GM18520 (cell line): ENCODE results near the gene DOCK11.
"Not testable (repeated sequence)": the region's sequence is repeated elsewhere in the genome, so short reads cannot be mapped to it uniquely, and the experiment has no call there.

Experiments
- ATAC-seq: cut with Tn5 transposase; IDR thresholded peaks from one replicate; pipeline ENCODE4 v1.9.1; 2021; ENCODE audit not compliant: unreplicated experiment

The DOCK11 gene

GRCh38 chrX:118495061-118495921, at the start of gene DOCK11:
Gene DOCK11, plus strand, starts transcription at chrX:118495815. Its CDS starts 157 bp downstream, at chrX:118495972.
- peak; percentile 53 for ATAC-seq

DNA sequence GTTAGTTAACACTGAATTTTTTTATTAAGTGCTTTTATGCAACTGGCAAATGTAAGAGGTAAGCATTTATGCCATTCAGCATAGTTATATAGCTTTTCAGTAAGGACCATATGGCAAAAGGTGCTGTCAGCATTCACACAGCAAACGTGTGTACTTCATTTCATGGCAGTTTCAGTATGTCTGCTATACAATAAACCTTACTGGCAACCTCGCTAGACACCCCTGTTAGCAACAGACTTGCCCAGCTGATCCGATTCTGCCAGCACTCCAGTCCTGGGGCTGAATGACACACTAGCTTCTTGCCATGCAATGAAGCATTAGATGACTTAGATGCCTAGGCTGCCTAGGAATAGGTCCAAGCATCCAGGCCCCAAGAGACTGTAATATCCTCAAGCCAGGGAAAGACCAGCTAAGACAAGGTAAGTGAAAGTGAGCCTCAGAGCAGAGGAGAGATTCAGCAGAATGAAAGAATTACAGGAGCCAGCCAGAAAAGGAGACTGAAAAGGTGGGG, 47.3 kb upstream of the DOCK11 start:
- no peak for ATAC-seq

DNA sequence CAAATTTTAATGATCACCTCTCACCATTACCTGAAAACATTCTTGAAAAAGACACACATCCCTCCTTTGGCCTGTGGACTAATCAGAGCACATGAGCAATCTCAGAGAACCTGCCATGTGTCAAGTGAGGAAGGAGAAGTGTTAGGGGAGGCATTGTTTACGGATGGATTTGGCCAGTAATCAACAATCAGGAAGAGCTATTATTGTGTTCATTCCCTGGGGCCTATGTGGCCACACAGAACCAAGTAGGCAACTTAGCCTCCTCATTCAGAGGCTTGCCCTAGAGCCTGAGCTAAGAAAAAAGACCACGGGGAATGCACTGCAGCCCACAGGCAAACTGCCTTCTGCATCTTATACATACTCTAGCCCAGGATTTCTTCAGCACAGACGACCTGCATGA, 40.6 kb upstream of the DOCK11 start:
- ATAC-seq: no peak

GRCh38 chrX:118459494-118459893, 36.1 kb upstream of the DOCK11 start:
- no peak for ATAC-seq

- no peak for ATAC-seq
Observed at GRCh38 chrX:118464501-118464900, 31.1 kb upstream of the DOCK11 start.

GRCh38 chrX:118468122-118468521, 27.5 kb upstream of the DOCK11 start:
- no peak for ATAC-seq

DNA sequence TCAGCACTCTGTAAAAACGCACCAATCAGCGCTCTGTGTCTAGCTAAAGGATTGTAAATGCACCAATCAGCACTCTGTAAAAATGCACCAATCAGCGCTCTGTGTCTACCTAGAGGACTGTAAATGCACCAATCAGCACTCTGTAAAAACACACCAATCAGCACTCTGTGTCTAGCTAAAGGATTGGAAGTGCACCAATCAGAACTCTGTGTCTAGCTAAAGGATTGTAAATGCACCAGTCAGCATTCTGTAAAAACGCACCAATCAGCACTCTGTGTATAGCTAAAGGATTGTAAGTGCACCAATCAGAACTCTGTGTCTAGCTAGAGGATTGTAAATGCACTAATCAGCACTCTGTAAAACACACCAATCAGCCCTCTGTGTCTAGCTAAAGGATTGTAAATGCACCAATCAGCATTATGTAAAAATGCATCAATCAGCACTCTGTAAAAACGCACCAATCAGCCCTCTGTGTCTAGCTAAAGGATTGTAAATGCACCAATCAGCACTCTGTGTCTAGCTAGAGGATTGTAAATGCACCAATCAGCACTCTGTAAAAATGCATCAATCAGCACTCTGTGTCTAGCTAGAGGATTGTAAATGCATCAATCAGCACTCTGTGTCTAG, 24.8 kb upstream of the DOCK11 start:
- ATAC-seq: not testable (repeated sequence)

- ATAC-seq: no peak
Observed at GRCh38 chrX:118474586-118474985, 21.0 kb upstream of the DOCK11 start.

GRCh38 chrX:118475903-118476302, 19.7 kb upstream of the DOCK11 start:
- ATAC-seq: no peak

DNA sequence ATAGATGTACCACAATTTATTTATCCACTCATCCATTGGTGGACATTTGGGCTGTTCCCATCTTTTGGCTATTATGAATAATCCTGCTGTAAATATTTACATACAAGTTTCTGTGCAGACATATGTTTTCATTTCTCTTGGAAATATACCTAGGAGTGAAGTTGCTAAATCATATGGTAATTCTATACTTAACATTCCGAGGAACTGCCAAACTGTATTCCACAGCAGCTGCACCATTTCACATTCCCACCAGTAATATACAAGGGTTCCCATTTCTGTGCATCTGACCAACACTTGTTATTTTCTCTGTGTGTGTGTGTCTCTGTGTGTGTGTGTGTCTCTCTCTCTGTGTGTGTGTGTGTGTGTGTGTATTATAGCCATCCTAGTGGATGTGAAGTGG, 15.4 kb upstream of the DOCK11 start:
- ATAC-seq: no peak

DNA sequence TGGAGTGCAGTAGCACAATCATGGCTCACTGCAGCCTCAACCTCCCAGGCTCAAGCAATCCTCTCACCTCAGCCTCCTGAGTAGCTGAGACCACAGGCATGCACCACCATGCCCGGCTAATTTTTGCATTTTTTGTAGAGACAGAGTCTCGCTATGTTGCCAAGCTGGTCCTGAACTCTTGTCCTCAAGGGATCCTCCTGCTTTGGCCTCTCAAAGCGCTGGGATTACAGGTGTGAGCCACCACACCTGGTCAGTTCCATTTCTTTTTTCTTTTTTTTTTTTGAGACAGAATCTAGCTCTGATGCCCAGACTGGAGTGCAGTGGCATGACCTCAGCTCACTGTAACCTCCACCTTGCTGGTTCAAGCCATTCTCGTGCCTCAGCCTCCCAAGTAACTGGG, 13.2 kb upstream of the DOCK11 start:
- ATAC-seq: not testable (repeated sequence)

GRCh38 chrX:118484216-118484903, 11.3 kb upstream of the DOCK11 start:
- no peak for ATAC-seq

- ATAC-seq: not testable (repeated sequence)
Observed at GRCh38 chrX:118486693-118487092, 8.9 kb upstream of the DOCK11 start.

- no peak for ATAC-seq
Observed at GRCh38 chrX:118493016-118493415, 2.6 kb upstream of the DOCK11 start.

GRCh38 chrX:118493653-118494297, 1.8 kb upstream of the DOCK11 start:
- ATAC-seq: no peak

DNA sequence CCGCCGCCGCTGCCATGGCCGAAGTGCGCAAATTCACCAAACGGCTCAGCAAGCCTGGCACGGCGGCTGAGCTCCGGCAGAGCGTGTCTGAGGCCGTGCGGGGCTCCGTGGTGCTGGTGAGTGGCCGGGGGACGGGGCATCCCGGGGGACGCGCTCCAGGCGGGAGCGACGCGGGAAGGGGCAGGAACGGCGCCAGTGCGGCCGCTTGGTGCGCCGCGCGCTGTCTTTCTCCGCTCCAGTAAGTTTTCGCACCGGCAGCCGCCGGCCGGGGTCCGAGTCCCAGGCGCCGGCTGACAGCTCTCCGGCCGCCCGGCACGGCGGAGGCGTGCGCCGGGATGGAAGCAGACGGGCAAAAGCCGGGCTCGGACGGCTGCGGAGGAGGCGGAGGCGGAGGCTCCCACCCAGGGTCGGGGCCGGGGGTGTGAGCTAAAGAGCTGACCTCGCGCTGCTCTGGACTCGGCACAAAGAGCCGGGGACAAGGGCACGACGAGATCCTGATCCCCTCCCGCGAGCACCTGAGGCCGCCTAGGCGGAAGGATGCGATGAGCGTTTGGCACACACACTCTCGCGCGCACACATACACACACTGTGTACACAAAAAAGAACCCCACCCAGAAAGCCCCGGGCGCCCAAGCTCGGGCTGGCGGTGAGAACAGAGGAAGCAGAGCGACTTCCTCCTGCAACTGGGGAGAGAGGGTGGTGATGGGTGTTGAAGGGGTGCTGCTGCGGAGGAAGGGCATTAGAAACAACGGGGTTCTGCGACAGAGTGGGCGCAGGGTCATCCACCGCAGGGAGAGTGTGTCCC, 545 bp downstream of the DOCK11 start:
- peak; percentile 48 for ATAC-seq

- ATAC-seq: no peak
Observed at GRCh38 chrX:118496763-118497079, 1.1 kb downstream of the DOCK11 start.

- ATAC-seq: no peak
Observed at GRCh38 chrX:118497180-118497818, 1.7 kb downstream of the DOCK11 start.

GRCh38 chrX:118498351-118498750, 2.7 kb downstream of the DOCK11 start:
- ATAC-seq: no peak

DNA sequence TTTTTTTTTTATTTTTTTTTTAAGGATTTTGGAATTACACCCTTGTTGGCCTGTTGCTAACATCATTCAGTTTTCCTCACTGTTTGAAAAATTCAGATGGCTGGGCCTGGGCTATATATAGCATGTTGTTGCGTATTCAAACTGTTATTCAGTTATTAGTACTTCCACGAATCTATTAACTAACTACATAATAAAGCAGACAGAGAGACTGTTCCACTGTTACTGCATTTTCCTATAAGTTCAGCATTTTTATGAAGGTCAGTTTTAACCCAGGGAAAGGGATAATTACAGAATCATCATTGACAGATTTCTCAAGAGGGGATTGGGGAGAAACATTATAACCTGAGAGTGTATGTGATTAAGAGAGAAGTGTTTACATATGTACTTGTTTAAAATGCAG, 3.1 kb downstream of the DOCK11 start:
- no peak for ATAC-seq
